Femur (tissue), 1 donor: ENCODE measurements around the gene ST14.
"Not testable (repeated sequence)": the region's sequence is repeated elsewhere in the genome, so short reads cannot be mapped to it uniquely, and the experiment has no call there.

Experiments
- DNase-seq: peaks from one replicate; pipeline ENCODE4 v3.0.0-alpha.2; 2017

The ST14 gene

GRCh38 chr11:130211144-130211543 lies 51.6 kb downstream of the ST14 start:
- peak; percentile 8 for DNase-seq

- DNase-seq, result peak; percentile 9
These were observed 52.3 kb downstream of the ST14 start for GRCh38 chr11:130211781-130212401.

GRCh38 chr11:130212431-130212961 lies 52.9 kb downstream of the ST14 start:
- peak; percentile 12 for DNase-seq

GRCh38 chr11:130213143-130213978 lies 53.8 kb downstream of the ST14 start:
- peak; percentile 72 for DNase-seq

GRCh38 chr11:130213979-130214281 lies 54.3 kb downstream of the ST14 start:
- DNase-seq, result no peak

- DNase-seq, result no peak
These were observed 55.4 kb downstream of the ST14 start for GRCh38 chr11:130214861-130215530.

GRCh38 chr11:130215531-130216220 lies 56.1 kb downstream of the ST14 start:
- no peak for DNase-seq

GRCh38 chr11:130216221-130216550 lies 56.6 kb downstream of the ST14 start:
- no peak for DNase-seq

GRCh38 chr11:130216591-130217132 lies 57.1 kb downstream of the ST14 start:
- DNase-seq, result no peak

GRCh38 chr11:130217133-130218031 lies 57.8 kb downstream of the ST14 start:
- DNase-seq, result no peak

GRCh38 chr11:130218501-130219070 lies 59.0 kb downstream of the ST14 start:
- DNase-seq, result no peak

- no peak for DNase-seq
These were observed 59.6 kb downstream of the ST14 start for GRCh38 chr11:130219148-130219547.

GRCh38 chr11:130220311-130221035 lies 60.9 kb downstream of the ST14 start:
- no peak for DNase-seq

- no peak for DNase-seq
These were observed 63.8 kb downstream of the ST14 start for GRCh38 chr11:130223291-130223971.

- no peak for DNase-seq
These were observed 67.8 kb downstream of the ST14 start for GRCh38 chr11:130227373-130227772.

- DNase-seq, result not testable (repeated sequence)
These were observed 73.9 kb downstream of the ST14 start for GRCh38 chr11:130233486-130233885.

- DNase-seq, result not testable (repeated sequence)
These were observed 74.3 kb downstream of the ST14 start for GRCh38 chr11:130233888-130234287.

GRCh38 chr11:130234315-130234714 lies 74.7 kb downstream of the ST14 start:
- no peak for DNase-seq

GRCh38 chr11:130237282-130238006 lies 77.9 kb downstream of the ST14 start:
- no peak for DNase-seq
